Omental fat pad (tissue), 4 donors: ENCODE measurements around the gene DDX27. TPM values are rescaled to one million over a fixed set of nuclear protein-coding genes. Genes with fewer than 3 reads are reported as not detected.
"Not testable (repeated sequence)": the region's sequence is repeated elsewhere in the genome, so short reads cannot be mapped to it uniquely, and the experiment has no call there.

Experiments
- ATAC-seq: fragments of 150-250 bp; one replicate; pipeline ENCODE4 v1.9.1; 2016; ENCODE audit warnings: mild to moderate bottlenecking, moderate library complexity; ENCODE audit not compliant: low FRiP score
- DNase-seq: peaks from one replicate; pipeline ENCODE4 v3.0.0-alpha.2; 2019; ENCODE audit warnings: low spot score
- total RNA-seq, 4 donors: library from RNA; depleted of rRNA; stranded (reverse); fragments of >200 nt; gene quantifications; one replicate each; pipeline ENCODE4 v1.1.0, GENCODE V29; 2016
- TF ChIP-seq, protein P1 (sequence below), 3 donors: fragments of 450-650 bp; IDR thresholded peaks; one replicate each; pipeline ENCODE4 v1.5.1; 2016 to 2017; ENCODE audit warnings: antibody characterized with exemption in 3 of 3, mild to moderate bottlenecking in 3 of 3, moderate library complexity in 2 of 3

DDX27 gene
- total RNA-seq, 4 donors from 2014 or later: 23.6 to 36.3 (median 29.4) TPM

DNA sequence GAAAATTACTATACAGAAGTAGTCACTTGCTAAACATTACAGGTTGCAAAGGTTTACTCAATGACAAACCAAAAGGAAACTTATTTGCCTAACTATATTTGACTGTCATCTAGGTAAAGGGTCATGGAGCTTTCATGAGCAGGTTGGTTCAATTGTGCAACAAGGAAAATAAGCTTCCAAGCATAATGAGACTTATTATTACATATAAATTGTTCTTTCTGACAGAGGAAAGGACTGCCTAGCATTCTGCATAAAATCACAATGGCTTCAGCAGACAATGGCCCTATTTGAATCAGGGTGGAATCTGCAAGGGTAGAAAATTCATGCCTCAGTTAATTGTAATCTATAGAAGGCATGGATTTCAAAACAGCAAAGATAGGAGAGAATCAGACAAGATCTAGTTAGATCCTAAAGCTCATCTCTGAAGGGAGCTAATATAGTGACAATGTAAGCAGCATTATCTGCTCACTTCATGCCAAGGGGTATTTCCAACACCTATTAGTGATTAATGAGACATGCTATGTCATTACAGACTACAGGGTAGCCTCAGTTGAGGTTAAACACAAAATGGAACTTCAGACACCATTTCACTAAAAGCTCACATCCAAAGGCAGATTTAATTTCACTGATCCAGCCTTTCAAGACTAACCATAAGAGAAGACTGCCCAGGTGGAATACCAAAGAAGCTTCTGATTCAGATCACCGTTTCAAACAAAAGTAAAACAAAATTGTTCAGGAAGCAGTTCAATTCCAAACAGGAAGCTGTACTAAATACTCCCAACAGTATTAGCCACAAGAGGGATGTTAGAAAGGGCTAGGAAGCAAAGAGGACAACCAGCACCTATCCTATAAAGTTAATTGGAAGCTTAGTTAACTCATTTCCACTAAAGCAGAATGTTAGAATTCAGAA, 39.6 kb upstream of the DDX27 start:
- TF ChIP-seq, protein P1, sequence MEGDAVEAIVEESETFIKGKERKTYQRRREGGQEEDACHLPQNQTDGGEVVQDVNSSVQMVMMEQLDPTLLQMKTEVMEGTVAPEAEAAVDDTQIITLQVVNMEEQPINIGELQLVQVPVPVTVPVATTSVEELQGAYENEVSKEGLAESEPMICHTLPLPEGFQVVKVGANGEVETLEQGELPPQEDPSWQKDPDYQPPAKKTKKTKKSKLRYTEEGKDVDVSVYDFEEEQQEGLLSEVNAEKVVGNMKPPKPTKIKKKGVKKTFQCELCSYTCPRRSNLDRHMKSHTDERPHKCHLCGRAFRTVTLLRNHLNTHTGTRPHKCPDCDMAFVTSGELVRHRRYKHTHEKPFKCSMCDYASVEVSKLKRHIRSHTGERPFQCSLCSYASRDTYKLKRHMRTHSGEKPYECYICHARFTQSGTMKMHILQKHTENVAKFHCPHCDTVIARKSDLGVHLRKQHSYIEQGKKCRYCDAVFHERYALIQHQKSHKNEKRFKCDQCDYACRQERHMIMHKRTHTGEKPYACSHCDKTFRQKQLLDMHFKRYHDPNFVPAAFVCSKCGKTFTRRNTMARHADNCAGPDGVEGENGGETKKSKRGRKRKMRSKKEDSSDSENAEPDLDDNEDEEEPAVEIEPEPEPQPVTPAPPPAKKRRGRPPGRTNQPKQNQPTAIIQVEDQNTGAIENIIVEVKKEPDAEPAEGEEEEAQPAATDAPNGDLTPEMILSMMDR (IDR thresholded peaks at IDR 0.05): no peak
- DNase-seq (no peak), ATAC-seq (no peak)

DNA sequence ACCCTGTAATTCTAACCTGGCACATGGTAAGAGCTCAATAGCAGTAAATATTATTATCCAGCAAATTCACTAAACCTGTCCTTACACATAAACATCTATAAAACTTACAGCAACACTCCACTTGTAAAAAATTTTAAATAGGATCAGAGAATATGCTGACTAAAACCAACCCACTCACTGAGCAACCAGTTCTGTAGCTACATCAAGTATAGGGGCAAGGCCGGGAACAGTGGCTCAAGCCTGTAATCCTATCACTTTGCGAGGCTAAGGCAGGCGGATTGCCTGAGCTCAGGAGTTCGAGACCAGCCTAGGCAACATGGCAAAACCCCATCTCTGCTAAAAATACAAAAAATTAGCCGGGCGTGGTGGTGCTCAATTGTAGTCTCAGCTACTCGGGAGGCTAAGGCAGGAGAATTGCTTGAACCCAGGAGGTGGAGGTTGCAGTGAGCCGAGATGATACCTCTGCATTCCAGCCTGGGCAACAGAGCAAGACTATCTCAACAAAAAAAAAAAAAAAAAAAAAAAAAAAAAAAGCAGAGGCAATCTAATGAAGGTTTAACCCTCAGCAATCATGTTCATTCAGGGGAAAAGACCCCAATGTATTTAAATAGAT, 37.8 kb upstream of the DDX27 start:
- DNase-seq: no peak
- ATAC-seq: no peak
- TF ChIP-seq, protein P1 (IDR thresholded peaks at IDR 0.05): no peak

- DNase-seq (no peak), ATAC-seq (no peak)
Observed at GRCh38 chr20:49183444-49183843, 35.8 kb upstream of the DDX27 start.

GRCh38 chr20:49184084-49184501, 35.1 kb upstream of the DDX27 start:
- DNase-seq, ATAC-seq: not testable (repeated sequence)

More at GRCh38 chr20:49183444-49183843, 35.8 kb upstream of the DDX27 start:
- TF ChIP-seq, protein P1 (IDR thresholded peaks at IDR 0.05): no peak

GRCh38 chr20:49184691-49185070, 34.5 kb upstream of the DDX27 start:
- ATAC-seq (no peak), DNase-seq (no peak)
- TF ChIP-seq, protein P1 (IDR thresholded peaks at IDR 0.05): no peak

DNA sequence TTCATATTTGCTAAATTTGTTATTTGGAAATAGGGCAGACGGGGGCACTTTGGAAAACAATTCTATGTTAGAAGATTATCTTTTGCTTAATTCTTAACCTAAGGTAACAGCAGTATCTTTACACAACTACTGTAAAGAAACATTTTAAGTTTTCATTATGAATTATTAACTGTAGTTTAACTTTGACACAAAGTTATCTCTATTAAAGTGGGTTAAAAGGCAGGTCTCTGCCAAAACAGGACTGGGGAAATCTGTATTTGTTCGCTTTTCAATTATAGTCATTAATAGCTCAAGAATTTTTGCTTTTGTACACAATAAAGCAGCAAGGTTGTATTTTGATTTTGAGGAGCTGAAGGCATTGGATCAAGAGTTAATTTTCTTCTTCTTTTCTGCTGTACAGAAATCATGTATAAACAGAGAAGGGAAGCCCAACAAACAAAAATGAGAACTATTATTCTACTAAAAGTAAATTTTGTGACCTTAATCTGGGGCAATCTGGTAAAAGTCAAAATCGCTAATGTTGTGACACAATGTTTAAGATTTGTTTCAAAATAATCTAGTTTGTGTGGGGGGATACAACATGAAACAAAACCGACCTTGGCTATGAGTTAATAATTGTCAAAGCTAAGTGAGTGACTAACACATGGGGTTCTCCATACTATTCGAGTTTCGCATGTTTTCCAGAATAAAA, 34.0 kb upstream of the DDX27 start:
- DNase-seq: no peak
- TF ChIP-seq, protein P1 (IDR thresholded peaks at IDR 0.05): no peak
- no peak for ATAC-seq
